SK-N-SH (cell line): Measurements from ENCODE around the gene WFDC9.

ENCODE experiments used
- CTCF ChIP-seq: fragments of 200-600 bp; sonication (generic); IDR thresholded peaks from 2 replicates; pipeline ENCODE4 v1.6.1; 2017; ENCODE audit warnings: antibody characterized with exemption, mild to moderate bottlenecking, moderate library complexity
- ELF1 ChIP-seq: IDR thresholded peaks from 2 replicates; pipeline ENCODE4 v1.4.0; 2012
- EP300 ChIP-seq, 2 experiments: IDR thresholded peaks; 2 replicates each; pipeline versions ENCODE4 v1.4.0 to v1.6.1; 2012; ENCODE audit warnings: borderline replicate concordance in 1 of 2, low read depth in 1 of 2, low read length in 1 of 2
- FOXM1 ChIP-seq: IDR thresholded peaks from 2 replicates; pipeline ENCODE4 v1.4.0; 2012; ENCODE audit warnings: low read depth, mild to moderate bottlenecking
- GATA2 ChIP-seq: sonication (generic); formaldehyde crosslinking; IDR thresholded peaks from 2 replicates; pipeline ENCODE4 v1.5.0; 2020; ENCODE audit warnings: mild to moderate bottlenecking, missing genetic modification reagents
- IRF3 ChIP-seq: fragments of 150-350 bp; IDR thresholded peaks from 2 replicates; pipeline ENCODE4 v1.6.1; 2016; ENCODE audit warnings: mild to moderate bottlenecking, low read depth, low read length
- JUND ChIP-seq: IDR thresholded peaks from 2 replicates; pipeline ENCODE4 v1.4.0; 2012
- MAX ChIP-seq: IDR thresholded peaks from 2 replicates; pipeline ENCODE4 v1.4.0; 2012; ENCODE audit warnings: low read depth
- MEF2A ChIP-seq: IDR thresholded peaks from 2 replicates; pipeline ENCODE4 v1.4.0; 2012; ENCODE audit warnings: low read depth, borderline replicate concordance
- POLR2AphosphoS5 ChIP-seq: IDR thresholded peaks from 2 replicates; pipeline ENCODE4 v1.6.1; 2012; ENCODE audit warnings: low read depth, low read length
- RAD21 ChIP-seq: IDR thresholded peaks from 2 replicates; pipeline ENCODE4 v1.6.1; 2012; ENCODE audit warnings: mild to moderate bottlenecking, low read length
- SIN3A ChIP-seq: IDR thresholded peaks from 2 replicates; pipeline ENCODE4 v1.6.1; 2012; ENCODE audit warnings: low read depth, mild to moderate bottlenecking, low read length, moderate library complexity, borderline replicate concordance
- TCF12 ChIP-seq: IDR thresholded peaks from 2 replicates; pipeline ENCODE4 v1.4.0; 2012
- TF ChIP-seq, protein P1 (sequence below): fragments of 150-350 bp; IDR thresholded peaks from 2 replicates; pipeline ENCODE4 v1.6.1; 2017; ENCODE audit warnings: antibody characterized with exemption, low read length, low read depth, borderline replicate concordance

- TF ChIP-seq CTCF (no peak), POLR2AphosphoS5 (no peak), EP300 (IDR thresholded peaks at IDR 0.05; ENCODE audit: borderline replicate concordance in 1 of 2, low read depth in 1 of 2, low read length in 1 of 2) (no peak), SIN3A (no peak), MAX (no peak), FOXM1 (no peak), GATA2 (CRISPR knock-in tag) (no peak), TCF12 (no peak), RAD21 (no peak), JUND (no peak), ELF1 (no peak), IRF3 (no peak), MEF2A (no peak)
- TF ChIP-seq, protein P1, sequence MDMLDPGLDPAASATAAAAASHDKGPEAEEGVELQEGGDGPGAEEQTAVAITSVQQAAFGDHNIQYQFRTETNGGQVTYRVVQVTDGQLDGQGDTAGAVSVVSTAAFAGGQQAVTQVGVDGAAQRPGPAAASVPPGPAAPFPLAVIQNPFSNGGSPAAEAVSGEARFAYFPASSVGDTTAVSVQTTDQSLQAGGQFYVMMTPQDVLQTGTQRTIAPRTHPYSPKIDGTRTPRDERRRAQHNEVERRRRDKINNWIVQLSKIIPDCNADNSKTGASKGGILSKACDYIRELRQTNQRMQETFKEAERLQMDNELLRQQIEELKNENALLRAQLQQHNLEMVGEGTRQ = no peak
Observed at GRCh38 chr20:45617591-45617990, 13.5 kb downstream of the WFDC9 start.
